Smooth muscle cell (in vitro differentiated cells): ENCODE measurements around the gene ZFP36L2. TPM values are rescaled to one million over a fixed set of nuclear protein-coding genes. Genes with fewer than 3 reads are reported as not detected.

Source experiments
- DNase-seq: peaks from one replicate; lab custom pipeline; 2025; ENCODE audit not compliant: unreplicated experiment; lab: John Stamatoyannopoulos, UW
- H2AFZ ChIP-seq: fragments of 200-600 bp; sonication (generic); 2 replicates; pipeline ENCODE4 v1.6.0; 2016; ENCODE audit warnings: antibody characterized with exemption, low read depth, mild to moderate bottlenecking
- H3F3A ChIP-seq: fragments of 200-600 bp; sonication (generic); 2 replicates; pipeline ENCODE4 v1.6.0; 2017; ENCODE audit warnings: antibody characterized with exemption, low read depth
- H3K27ac ChIP-seq: fragments of 200-600 bp; sonication (generic); 2 replicates; pipeline ENCODE4 v1.5.1; 2016; ENCODE audit warnings: low read depth, mild to moderate bottlenecking
- H3K27me3 ChIP-seq: fragments of 200-600 bp; sonication (generic); 2 replicates; pipeline ENCODE4 v1.6.1; 2016; ENCODE audit warnings: low read depth, mild to moderate bottlenecking
- H3K36me3 ChIP-seq: fragments of 200-600 bp; sonication (generic); 2 replicates; pipeline ENCODE4 v1.5.1; 2016; ENCODE audit warnings: low read depth
- H3K4me1 ChIP-seq: fragments of 200-600 bp; sonication (generic); 2 replicates; pipeline ENCODE4 v1.5.1; 2016; ENCODE audit warnings: low read depth
- H3K4me2 ChIP-seq: fragments of 200-600 bp; sonication (generic); 2 replicates; pipeline ENCODE4 v1.6.0; 2016; ENCODE audit warnings: mild to moderate bottlenecking
- H3K4me3 ChIP-seq: fragments of 200-600 bp; sonication (generic); 2 replicates; pipeline ENCODE4 v1.5.1; 2016; ENCODE audit warnings: mild to moderate bottlenecking
- H3K79me2 ChIP-seq: fragments of 200-600 bp; sonication (generic); 2 replicates; pipeline ENCODE4 v1.6.0; 2016; ENCODE audit warnings: low read depth, mild to moderate bottlenecking
- H3K9ac ChIP-seq: fragments of 200-600 bp; sonication (generic); 2 replicates; pipeline ENCODE4 v1.6.0; 2016; ENCODE audit warnings: low read depth
- H3K9me3 ChIP-seq: fragments of 200-600 bp; sonication (generic); replicated peaks from 2 replicates; pipeline ENCODE4 v1.5.1; 2016; ENCODE audit warnings: low read depth
- H4K20me1 ChIP-seq: fragments of 200-600 bp; sonication (generic); 2 replicates; pipeline ENCODE4 v1.6.0; 2016; ENCODE audit warnings: low read depth
- WGBS: methylation state at CpG from one replicate; pipeline ENCODE4 v1.1.7; 2016; ENCODE audit warnings: low lambda C conversion rate; 5-methylcytosine and 5-hydroxymethylcytosine counted together
- polyA plus RNA-seq: library from polyadenylated mRNA; unstranded; fragments of >200 nt; fragmentation: Nextera tagmentation; extraction: Ambion mirVana; gene quantifications from 2 replicates; pipeline ENCODE4 v1.2.1, GENCODE V29; 2016
- total RNA-seq: library from RNA; depleted of rRNA; stranded (reverse); fragments of >200 nt; gene quantifications from 2 replicates; pipeline ENCODE4 v1.2.3, GENCODE V29; 2014
- TF ChIP-seq, protein P1 (sequence below): fragments of 200-600 bp; sonication (generic); IDR thresholded peaks from 2 replicates; pipeline ENCODE4 v1.5.1; 2017; ENCODE audit warnings: borderline replicate concordance, mild to moderate bottlenecking, antibody characterized with exemption; ENCODE audit not compliant: insufficient read depth, poor library complexity, severe bottlenecking

The ZFP36L2 gene
- total and polyA plus RNA-seq, 2 experiments from 2014 or later: 7.1 to 25.8 TPM

DNA sequence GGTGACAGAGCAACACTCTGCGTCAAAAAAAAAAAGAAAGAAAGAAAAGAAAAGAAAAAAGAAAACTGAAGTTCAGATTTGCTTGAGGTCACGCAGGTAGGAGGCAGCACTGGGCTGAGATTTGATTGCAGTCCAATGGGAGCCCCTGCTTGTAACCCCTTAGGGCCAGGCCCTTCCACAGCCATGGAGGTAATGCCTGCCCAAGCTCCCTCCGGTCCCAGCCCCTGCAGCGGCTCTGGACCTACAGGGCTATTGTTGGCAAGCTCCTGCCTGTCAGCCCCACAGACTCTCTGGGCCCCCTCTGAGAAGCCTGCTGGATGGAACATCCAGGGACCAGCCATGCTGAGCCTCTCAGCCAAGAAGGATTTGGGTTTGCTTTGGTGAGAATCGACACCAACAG lies 12.2 kb downstream of the ZFP36L2 start:
- Histone ChIP-seq H2AFZ (no peak overlapping the region), H3K36me3 (no peaks in the 10 kb centered on the region), H3F3A (no peaks in the 10 kb centered on the region), H4K20me1 (no peaks in the 10 kb centered on the region), H3K27ac (no peak overlapping the region), H3K4me2 (no peak overlapping the region), H3K4me1 (peaks cover 16% of the 10 kb centered on the region), H3K9me3 (no peaks in the 10 kb centered on the region), H3K9ac (no peak overlapping the region), H3K27me3 (no peaks in the 10 kb centered on the region), H3K79me2 (no peaks in the 10 kb centered on the region), H3K4me3 (no peak overlapping the region)
- no peak for DNase-seq
- 95% methylated on average over 5 of the region's 5 CpGs for WGBS
- TF ChIP-seq, protein P1, sequence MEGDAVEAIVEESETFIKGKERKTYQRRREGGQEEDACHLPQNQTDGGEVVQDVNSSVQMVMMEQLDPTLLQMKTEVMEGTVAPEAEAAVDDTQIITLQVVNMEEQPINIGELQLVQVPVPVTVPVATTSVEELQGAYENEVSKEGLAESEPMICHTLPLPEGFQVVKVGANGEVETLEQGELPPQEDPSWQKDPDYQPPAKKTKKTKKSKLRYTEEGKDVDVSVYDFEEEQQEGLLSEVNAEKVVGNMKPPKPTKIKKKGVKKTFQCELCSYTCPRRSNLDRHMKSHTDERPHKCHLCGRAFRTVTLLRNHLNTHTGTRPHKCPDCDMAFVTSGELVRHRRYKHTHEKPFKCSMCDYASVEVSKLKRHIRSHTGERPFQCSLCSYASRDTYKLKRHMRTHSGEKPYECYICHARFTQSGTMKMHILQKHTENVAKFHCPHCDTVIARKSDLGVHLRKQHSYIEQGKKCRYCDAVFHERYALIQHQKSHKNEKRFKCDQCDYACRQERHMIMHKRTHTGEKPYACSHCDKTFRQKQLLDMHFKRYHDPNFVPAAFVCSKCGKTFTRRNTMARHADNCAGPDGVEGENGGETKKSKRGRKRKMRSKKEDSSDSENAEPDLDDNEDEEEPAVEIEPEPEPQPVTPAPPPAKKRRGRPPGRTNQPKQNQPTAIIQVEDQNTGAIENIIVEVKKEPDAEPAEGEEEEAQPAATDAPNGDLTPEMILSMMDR: no peak

DNA sequence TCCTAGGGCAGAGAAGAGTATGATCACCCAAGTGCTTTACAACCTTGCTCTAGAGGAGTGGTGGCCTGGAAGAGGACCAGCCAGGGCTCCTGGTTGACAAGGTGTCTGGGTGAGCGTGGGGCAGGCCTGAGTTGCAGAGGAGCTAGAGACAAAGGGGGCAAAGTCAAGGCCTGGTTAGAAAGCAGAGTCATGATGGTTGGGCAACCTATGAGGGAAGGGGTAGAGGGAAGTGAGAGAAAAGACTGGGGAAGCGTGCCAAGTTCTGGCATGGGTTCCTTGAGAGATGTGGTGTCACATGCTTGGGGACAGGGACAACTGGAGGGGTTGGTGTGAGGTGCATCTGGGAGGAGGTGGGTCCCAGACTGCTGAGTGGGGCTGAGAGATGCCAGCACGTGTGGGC lies 13.5 kb downstream of the ZFP36L2 start:
- no peak for DNase-seq
- Histone ChIP-seq H3K27ac (no peak overlapping the region), H3K4me1 (peaks cover 3% of the 10 kb centered on the region), H3K27me3 (no peaks in the 10 kb centered on the region), H3K36me3 (no peaks in the 10 kb centered on the region), H3K9me3 (no peaks in the 10 kb centered on the region), H3K9ac (no peak overlapping the region), H3K4me3 (no peak overlapping the region), H4K20me1 (no peaks in the 10 kb centered on the region), H3K79me2 (no peaks in the 10 kb centered on the region), H3K4me2 (no peak overlapping the region), H2AFZ (no peak overlapping the region), H3F3A (no peaks in the 10 kb centered on the region)
- 85% methylated on average over 3 of the region's 3 CpGs for WGBS
- TF ChIP-seq, protein P1: no peak

DNA sequence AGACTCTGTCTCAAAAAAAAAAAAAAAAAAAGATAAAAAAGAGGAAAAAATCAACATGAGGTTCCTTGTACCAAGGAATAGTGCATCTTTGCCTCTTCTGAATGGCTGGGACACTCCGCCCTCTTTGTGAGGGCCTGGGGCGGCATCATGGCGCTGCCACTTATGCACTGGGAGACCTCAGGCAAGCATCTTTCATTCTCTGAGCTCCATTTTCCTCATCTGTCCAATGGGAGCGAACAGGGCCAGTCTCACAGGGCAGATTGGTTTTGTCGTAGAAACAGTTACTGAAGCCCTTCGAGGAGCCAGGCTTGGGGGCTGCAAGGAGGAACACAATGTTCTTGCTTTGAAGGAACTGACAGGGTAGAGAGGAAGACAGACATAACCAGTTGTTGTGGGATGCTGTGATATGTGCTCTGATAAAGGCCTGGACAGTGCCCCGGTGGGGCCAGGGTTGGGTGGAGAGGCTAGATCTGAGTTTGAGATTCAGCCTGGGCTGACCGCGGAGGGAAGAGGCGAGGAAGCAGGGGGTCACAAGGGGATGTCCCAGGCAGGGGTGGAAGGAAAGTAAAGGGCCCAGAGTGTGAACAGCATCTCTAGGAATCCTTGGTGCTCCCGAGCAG lies 14.1 kb downstream of the ZFP36L2 start:
- no peak overlapping the region for H2AFZ ChIP-seq
- no peaks in the 10 kb centered on the region for H3F3A ChIP-seq

More for the DNA sequence above, 14.1 kb downstream of the ZFP36L2 start:
- no peak for DNase-seq
- WGBS: 95% methylated on average over 11 of the region's 11 CpGs
- Histone ChIP-seq H3K9ac (no peak overlapping the region), H3K4me3 (no peak overlapping the region), H3K27me3 (no peaks in the 10 kb centered on the region), H3K4me2 (no peak overlapping the region), H3K4me1 (no peaks in the 10 kb centered on the region), H3K36me3 (no peaks in the 10 kb centered on the region), H3K9me3 (no peaks in the 10 kb centered on the region), H3K79me2 (no peaks in the 10 kb centered on the region), H4K20me1 (no peaks in the 10 kb centered on the region), H3K27ac (no peak overlapping the region)
- TF ChIP-seq, protein P1: no peak
